GM06990 (cell line): Measurements from ENCODE around the gene DLG2.
"Not testable (repeated sequence)": the region's sequence is repeated elsewhere in the genome, so short reads cannot be mapped to it uniquely, and the experiment has no call there.

Experiments used
- DNase-seq: peaks from one replicate; pipeline ENCODE4 v3.0.0-alpha.2; 2011; ENCODE audit not compliant: insufficient read length; ENCODE audit errors: extremely low read depth
- H3K27me3 ChIP-seq: replicated peaks from 2 replicates; pipeline ENCODE4 v1.6.0; 2011; ENCODE audit warnings: low read length; ENCODE audit not compliant: control insufficient read depth, insufficient read depth
- H3K36me3 ChIP-seq: 2 replicates; pipeline ENCODE4 v1.5.1; 2011; ENCODE audit warnings: low read length; ENCODE audit not compliant: control insufficient read depth, insufficient read depth
- H3K4me3 ChIP-seq: replicated peaks from 2 replicates; pipeline ENCODE4 v1.5.1; 2011; ENCODE audit warnings: low read depth, mild to moderate bottlenecking, control low read depth, low read length
- CTCF ChIP-seq: IDR thresholded peaks from 2 replicates; pipeline ENCODE4 v1.5.1; 2011; ENCODE audit warnings: low read length, control low read depth, mild to moderate bottlenecking, inconsistent platforms; ENCODE audit not compliant: insufficient read depth, poor library complexity, severe bottlenecking

Gene DLG2

DNA sequence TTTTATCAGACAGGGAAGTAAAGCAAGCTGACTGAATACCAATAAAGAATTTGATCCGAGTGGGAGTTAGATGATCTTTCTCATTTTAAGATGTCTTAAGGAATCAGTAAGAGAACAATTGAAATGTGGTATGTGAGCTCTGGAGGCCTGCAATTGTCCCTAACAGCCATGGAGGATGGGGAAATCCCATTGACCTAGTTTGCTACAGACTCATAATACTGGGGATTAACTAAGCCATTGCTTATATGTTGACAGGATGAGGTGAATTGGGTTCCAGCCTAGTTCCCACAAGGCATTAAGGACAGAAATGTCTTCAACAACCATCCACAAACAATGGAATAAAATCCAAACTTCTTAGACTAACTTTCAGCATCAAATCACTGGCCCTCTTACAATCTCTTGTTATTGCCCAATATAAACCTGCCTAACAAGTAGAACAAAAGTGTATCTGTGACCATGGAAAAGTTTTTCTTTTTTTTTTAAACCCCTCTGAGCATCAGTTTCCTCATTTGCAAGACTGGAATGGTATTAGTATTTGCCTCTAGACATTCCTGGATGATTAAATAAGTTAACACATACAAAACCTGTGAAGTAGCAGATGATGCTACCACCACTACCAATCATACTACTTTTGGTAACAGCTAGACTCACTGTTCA, 773.2 kb downstream of the DLG2 start:
- DNase-seq = no peak
- no peak for TF ChIP-seq CTCF
- Histone ChIP-seq H3K27me3 (no peaks in the 10 kb centered on the region), H3K4me3 (no peak overlapping the region), H3K36me3 (no peaks in the 10 kb centered on the region)

GRCh38 chr11:84847842-84848241, 779.3 kb downstream of the DLG2 start:
- TF ChIP-seq CTCF = no peak
- H3K27me3 ChIP-seq = no peaks in the 10 kb centered on the region
- H3K4me3 ChIP-seq = no peak overlapping the region

GRCh38 chr11:84840201-84840600, 786.9 kb downstream of the DLG2 start:
- not testable (repeated sequence) for H3K36me3 ChIP-seq, H3K27me3 ChIP-seq, H3K4me3 ChIP-seq, DNase-seq

More at GRCh38 chr11:84847842-84848241, 779.3 kb downstream of the DLG2 start:
- no peaks in the 10 kb centered on the region for H3K36me3 ChIP-seq
- no peak for DNase-seq

DNA sequence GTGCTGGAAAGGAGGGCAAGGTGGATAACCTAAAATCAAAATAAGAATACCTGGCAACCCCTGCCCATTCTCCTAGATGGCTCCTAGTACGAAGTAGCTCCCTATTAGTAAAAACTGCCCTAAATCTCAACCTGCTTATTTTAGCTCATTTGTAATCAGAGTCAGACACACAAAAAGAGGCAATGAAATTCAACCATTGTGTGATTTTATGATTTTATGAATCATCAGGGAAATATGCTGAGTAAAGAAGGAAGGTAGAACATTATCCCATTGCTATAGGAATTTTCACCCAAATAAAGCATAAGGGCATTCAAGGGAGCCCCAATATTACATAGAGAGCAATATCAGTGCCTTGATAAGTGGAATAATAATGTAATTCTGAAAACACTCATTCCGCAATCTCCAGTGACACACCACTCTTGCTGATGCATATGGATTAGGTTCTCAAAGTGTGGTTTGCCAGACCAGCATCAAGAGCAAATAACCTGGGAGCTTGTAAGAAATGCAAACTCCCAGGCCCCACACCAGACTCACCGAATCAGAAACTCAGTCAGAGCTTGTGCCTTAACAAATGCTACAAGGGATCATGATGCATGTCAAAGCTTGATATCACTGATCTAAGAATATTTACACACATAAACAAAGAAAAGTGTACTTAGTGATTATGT, 789.6 kb downstream of the DLG2 start:
- H3K4me3 ChIP-seq = no peak overlapping the region
- no peak for DNase-seq
- H3K27me3 ChIP-seq = no peaks in the 10 kb centered on the region
- TF ChIP-seq CTCF = no peak
- no peaks in the 10 kb centered on the region for H3K36me3 ChIP-seq

DNA sequence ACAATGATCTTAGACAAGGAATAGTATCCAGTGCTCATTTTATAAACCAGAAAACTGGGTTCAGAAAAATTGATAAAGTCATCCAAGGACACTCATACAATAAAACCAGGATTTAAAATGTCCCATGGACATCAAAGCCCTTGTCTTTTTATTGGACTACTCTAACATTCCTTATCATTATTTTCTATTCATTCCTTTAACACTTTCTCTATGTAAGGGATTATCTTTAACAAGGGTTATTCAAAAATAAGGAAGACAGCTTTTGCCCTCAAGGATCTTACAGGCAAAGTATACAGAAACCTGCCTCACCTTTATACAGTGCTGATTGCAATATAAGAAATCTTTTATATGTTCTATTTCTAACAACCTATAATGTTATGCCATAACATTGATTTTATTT, 790.8 kb downstream of the DLG2 start:
- no peaks in the 10 kb centered on the region for H3K36me3 ChIP-seq
- DNase-seq = no peak
- H3K4me3 ChIP-seq = no peak overlapping the region
- TF ChIP-seq CTCF = no peak
- no peaks in the 10 kb centered on the region for H3K27me3 ChIP-seq

- Histone ChIP-seq H3K36me3 (no peaks in the 10 kb centered on the region), H3K27me3 (no peaks in the 10 kb centered on the region), H3K4me3 (no peak overlapping the region)
- no peak for DNase-seq
- TF ChIP-seq CTCF = no peak
Observed at GRCh38 chr11:84833488-84834088, 793.6 kb downstream of the DLG2 start.
